Gastroesophageal sphincter (tissue), 4 donors: ENCODE measurements around the gene MED19. TPM values are rescaled to one million over a fixed set of nuclear protein-coding genes. Genes with fewer than 3 reads are reported as not detected.
A peak's percentile ranks its signal among the peaks of the same experiment; 100 is the strongest.

Source experiments
- ATAC-seq: fragments of 150-250 bp; one replicate; pipeline ENCODE4 v1.9.1; 2016; ENCODE audit warnings: mild to moderate bottlenecking, moderate library complexity
- H3K27ac ChIP-seq, 4 donors: fragments of 200-600 bp; sonication (generic) in 3 of 4; 1 replicate in 3 of 4; 2 replicates in 1 of 4; pipeline ENCODE4 v1.5.1; 2016 to 2019
- H3K27me3 ChIP-seq: fragments of 200-600 bp; sonication (generic); one replicate; pipeline ENCODE4 v1.5.1; 2019
- H3K36me3 ChIP-seq, 2 donors: fragments of 200-600 bp; sonication (generic); one replicate each; pipeline ENCODE4 v1.5.1; 2019; ENCODE audit warnings: control low read depth in 1 of 2
- H3K4me1 ChIP-seq, 3 donors: fragments of 200-600 bp; sonication (generic); 1 replicate in 2 of 3; 2 replicates in 1 of 3; pipeline ENCODE4 v1.5.1; 2016 to 2019; ENCODE audit warnings: control low read depth in 2 of 3
- H3K4me3 ChIP-seq, 2 donors: fragments of 200-600 bp; sonication (generic); one replicate each; pipeline ENCODE4 v1.5.1; 2019; ENCODE audit warnings: mild to moderate bottlenecking in 1 of 2, moderate library complexity in 1 of 2
- H3K9me3 ChIP-seq, 3 donors: fragments of 200-600 bp; sonication (generic); one replicate each; pipeline ENCODE4 v1.5.1; 2017 to 2019; ENCODE audit warnings: control low read depth in 2 of 3
- CTCF ChIP-seq, 4 experiments: fragments of 200-600 bp in 2 of 4; fragments of 450-650 bp in 2 of 4; sonication (generic) in 1 of 4; IDR thresholded peaks; one replicate each; pipeline ENCODE4 v1.5.1; 2017 to 2019; ENCODE audit warnings: antibody characterized with exemption in 4 of 4, mild to moderate bottlenecking in 2 of 4, moderate library complexity in 2 of 4
- EP300 ChIP-seq: sonication (generic); formaldehyde crosslinking; IDR thresholded peaks from one replicate; pipeline ENCODE4 v1.6.1; 2017; ENCODE audit warnings: antibody characterized with exemption, mild to moderate bottlenecking
- POLR2A ChIP-seq, 2 donors: fragments of 450-650 bp; IDR thresholded peaks; one replicate each; pipeline ENCODE4 v1.6.1; 2017; ENCODE audit warnings: antibody characterized with exemption in 2 of 2, mild to moderate bottlenecking in 2 of 2, moderate library complexity in 1 of 2
- POLR2AphosphoS5 ChIP-seq: sonication (generic); formaldehyde crosslinking; IDR thresholded peaks from one replicate; pipeline ENCODE4 v1.6.1; 2017; ENCODE audit warnings: antibody characterized with exemption
- WGBS, 2 donors: methylation state at CpG; one replicate each; pipeline ENCODE4 v1.1.5; 2018; ENCODE audit warnings: low coverage in 1 of 2; 5-methylcytosine and 5-hydroxymethylcytosine counted together
- total RNA-seq, 4 donors: library from RNA; depleted of rRNA; stranded (reverse); fragments of >200 nt; gene quantifications; one replicate each; pipeline ENCODE4 v1.1.0, GENCODE V29; 2016

The MED19 gene
- total RNA-seq, 4 donors from 2014 or later: 10.4 to 15.5 (median 12.5) TPM

- peak in 3 of 4 experiments; percentile 59 to 72 (median 67) for TF ChIP-seq CTCF (IDR thresholded peaks at IDR 0.05)
- peak; percentile 82 to 88 for TF ChIP-seq POLR2A (IDR thresholded peaks at IDR 0.05)
- no peak for TF ChIP-seq EP300
- TF ChIP-seq POLR2AphosphoS5: peak; percentile 68
- Histone ChIP-seq H3K9me3 (no peaks in the 10 kb centered on the region), H3K4me3 (peak within 1 kb of the TSS; percentile 74 to 95), H3K4me1 (peaks cover 0 to 44% (median 20%) of the 10 kb centered on the region in 3 donors), H3K27me3 (no peaks in the 10 kb centered on the region), H3K27ac (peak within 1 kb of the TSS; percentile 92 to 95 (median 94)), H3K36me3 (peaks cover 0 to 19% of the 10 kb centered on the region in 2 donors)
- WGBS, 2 donors: 1% methylated on average over 38 of the region's 96 CpGs; no CpG with 5 or more reads in 1 of the 2 donors
- peak; percentile 94 for ATAC-seq
Observed at GRCh38 chr11:57667736-57668433, 44.1 kb downstream of the MED19 start, which contains the start of gene ZDHHC5. Gene ZDHHC5, plus strand, starts transcription at chr11:57668114. Its CDS starts 4,977 bp downstream, at chr11:57673091.

- WGBS, 2 donors: 0 to 1% methylated on average over 5 to 16 of the region's 29 CpGs
- Histone ChIP-seq H3K9me3 (no peaks in the 10 kb centered on the region), H3K27me3 (no peaks in the 10 kb centered on the region), H3K27ac (peak overlapping the region; percentile 92 to 95 (median 94)), H3K36me3 (peaks cover 0 to 19% of the 10 kb centered on the region in 2 donors), H3K4me3 (peak overlapping the region; percentile 74 to 95), H3K4me1 (peaks cover 0 to 41% (median 20%) of the 10 kb centered on the region in 3 donors)
- peak; percentile 91 for ATAC-seq
- no peak for TF ChIP-seq POLR2AphosphoS5
- TF ChIP-seq POLR2A (IDR thresholded peaks at IDR 0.05): no peak
- TF ChIP-seq EP300: no peak
- TF ChIP-seq CTCF (IDR thresholded peaks at IDR 0.05): no peak
Observed at GRCh38 chr11:57667117-57667735, 44.8 kb downstream of the MED19 start.

- Histone ChIP-seq H3K4me3 (no peak overlapping the region), H3K4me1 (peaks cover 0 to 32% (median 8%) of the 10 kb centered on the region in 3 donors), H3K27ac (no peak overlapping the region), H3K9me3 (no peaks in the 10 kb centered on the region), H3K27me3 (no peaks in the 10 kb centered on the region), H3K36me3 (peaks cover 0 to 41% of the 10 kb centered on the region in 2 donors)
- TF ChIP-seq EP300 (no peak), POLR2A (IDR thresholded peaks at IDR 0.05) (no peak), POLR2AphosphoS5 (no peak), CTCF (IDR thresholded peaks at IDR 0.05) (no peak)
- WGBS, 2 donors: 74 to 93% methylated on average over 8 to 9 of the region's 9 CpGs
- ATAC-seq: no peak
Observed at GRCh38 chr11:57663975-57664374, 48.0 kb downstream of the MED19 start.

- Histone ChIP-seq H3K9me3 (no peaks in the 10 kb centered on the region), H3K4me3 (no peak overlapping the region), H3K36me3 (peaks cover 0 to 41% of the 10 kb centered on the region in 2 donors), H3K27ac (no peak overlapping the region), H3K4me1 (peaks cover 0 to 39% (median 14%) of the 10 kb centered on the region in 3 donors), H3K27me3 (no peaks in the 10 kb centered on the region)
- TF ChIP-seq CTCF (IDR thresholded peaks at IDR 0.05) (no peak), POLR2A (IDR thresholded peaks at IDR 0.05) (no peak), EP300 (no peak), POLR2AphosphoS5 (no peak)
- WGBS, 2 donors: 0 to 75% methylated on average over 1 to 4 of the region's 4 CpGs
- no peak for ATAC-seq
Observed at GRCh38 chr11:57662893-57663292, 49.1 kb downstream of the MED19 start.
